ENCODE measurements around the gene HERC3.

- TF ChIP-seq EZH2 (optimal IDR thresholded peaks at IDR 0.05; ENCODE audit: low read depth, low read length) (no peak), CTCF (IDR thresholded peaks at IDR 0.05; ENCODE audit: low read length) (no peak)
Observed at GRCh38 chr4:88736264-88736663, 144.0 kb downstream of the HERC3 start.
